ENCODE data around the gene SLC11A2. TPM values are rescaled to one million over a fixed set of nuclear protein-coding genes. Genes with fewer than 3 reads are reported as not detected.

SLC11A2 gene
- total and polyA plus RNA-seq, 2 donors (not counting 1 experiment from before 2014, with no cell fraction given), result 19.7 to 42.0 TPM

DNA sequence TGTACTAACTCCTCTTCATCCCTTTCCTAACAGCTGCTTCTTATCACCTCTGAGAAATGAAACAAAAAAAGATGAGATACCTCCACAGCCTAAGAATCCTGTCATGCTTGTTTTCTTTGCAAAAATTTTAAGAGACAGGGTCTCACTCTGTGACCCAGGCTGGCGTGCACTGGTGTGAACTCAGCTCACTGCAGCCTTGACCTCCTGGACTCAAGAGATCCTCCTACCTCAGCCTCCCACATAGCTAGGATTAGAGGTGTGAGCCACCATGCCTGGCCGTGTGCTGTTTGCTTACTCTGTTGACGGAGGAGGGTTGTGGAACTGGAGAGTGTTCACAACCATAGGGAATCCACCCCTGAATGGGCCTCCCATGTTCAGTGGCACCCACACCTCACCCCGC is 41.0 kb upstream of the SLC11A2 start:
- TF ChIP-seq EZH2 (IDR thresholded peaks at IDR 0.05; ENCODE audit: borderline replicate concordance, insufficient read depth, low read depth, low read length, poor library complexity, severe bottlenecking) (no peak), CTCF (IDR thresholded peaks at IDR 0.05) (no peak)
- ChIA-PET POLR2A (no interaction called here), CTCF (no interaction called here)
- H3K27ac ChIP-seq (ENCODE audit: low read length in 2 of 2), result no peak overlapping the region
- no peak for DNase-seq
- 92% methylated on average over 1 of the region's 4 CpGs for WGBS (ENCODE audit: insufficient coverage)
- no peak overlapping the region for H3K4me3 Mint-ChIP-seq
- H3K9me3 Mint-ChIP-seq (ENCODE audit: insufficient read depth), result no peaks in the 10 kb centered on the region
- no peak overlapping the region for H3K4me2 ChIP-seq (replicated peaks; ENCODE audit: low read depth, low read length, poor library complexity, severe bottlenecking)
- H3K9me3 ChIP-seq (ENCODE audit: control extremely low read depth in 1 of 3, control insufficient read depth in 2 of 3, insufficient read depth in 1 of 3, low read length in 2 of 3), result no peaks in the 10 kb centered on the region
- intact Hi-C loops (cut with micrococcal nuclease), result no loop called here
- H3K27me3 ChIP-seq (replicated peaks in 1 of 4; ENCODE audit: control extremely low read depth in 1 of 4, control insufficient read depth in 3 of 4, insufficient read depth in 4 of 4, low read length in 3 of 4), result no peaks in the 10 kb centered on the region
- H3K27ac Mint-ChIP-seq, result no peak overlapping the region
- no peaks in the 10 kb centered on the region for H3K27me3 Mint-ChIP-seq
- H3K9ac ChIP-seq (ENCODE audit: low read length), result no peak overlapping the region
- no peaks in the 10 kb centered on the region for H3K4me1 Mint-ChIP-seq
- no peaks in the 10 kb centered on the region for H4K20me1 ChIP-seq (ENCODE audit: control insufficient read depth, insufficient read depth, low read length, poor library complexity, severe bottlenecking)
- H3K36me3 ChIP-seq (replicated peaks in 1 of 2; ENCODE audit: control extremely low read depth in 1 of 2, control insufficient read depth in 1 of 2, extremely low read depth in 1 of 2, insufficient read depth in 2 of 2, low read length in 1 of 2), result peaks cover 9 to 64% of the 10 kb centered on the region in 2 experiments
- ATAC-seq (ENCODE audit: low read depth), result no peak
- H3K4me3 ChIP-seq (ENCODE audit: control extremely low read depth in 1 of 5, extremely low read depth in 1 of 5, insufficient read depth in 1 of 5, low read depth in 2 of 5, low read length in 4 of 5), result no peak overlapping the region
- no peaks in the 10 kb centered on the region for H3K79me2 ChIP-seq (ENCODE audit: control insufficient read depth, insufficient read depth, low read length)
- no peak overlapping the region for H2AFZ ChIP-seq (ENCODE audit: insufficient read depth, low read depth, low read length, poor library complexity, severe bottlenecking)
- H3K4me1 ChIP-seq (ENCODE audit: control insufficient read depth in 2 of 2, insufficient read depth in 2 of 2, low read length in 2 of 2), result no peaks in the 10 kb centered on the region

DNA sequence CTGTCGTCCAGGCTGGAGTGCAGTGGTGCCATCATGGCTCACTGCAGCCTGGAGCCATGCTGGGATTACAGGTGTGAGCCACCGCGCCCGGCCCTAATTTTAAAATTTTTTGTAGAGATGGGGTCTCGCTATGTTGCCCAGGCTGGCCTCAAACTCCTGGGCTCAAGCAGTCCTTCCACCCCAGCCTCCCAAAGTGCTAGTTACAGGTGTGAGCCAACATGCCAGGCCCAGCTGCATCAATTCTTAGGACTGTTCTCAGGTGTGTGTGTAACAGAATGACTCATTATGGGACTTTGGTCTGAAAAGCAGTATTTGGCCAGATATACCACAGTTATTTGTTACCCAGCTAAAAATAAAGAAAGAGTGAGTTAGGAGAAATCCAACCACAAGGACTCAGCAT is 39.3 kb upstream of the SLC11A2 start:
- TF ChIP-seq EZH2 (IDR thresholded peaks at IDR 0.05; ENCODE audit: borderline replicate concordance, insufficient read depth, low read depth, low read length, poor library complexity, severe bottlenecking) (no peak), CTCF (IDR thresholded peaks at IDR 0.05) (no peak)
- Histone ChIP-seq H4K20me1 (ENCODE audit: control insufficient read depth, insufficient read depth, low read length, poor library complexity, severe bottlenecking) (no peaks in the 10 kb centered on the region), H2AFZ (ENCODE audit: insufficient read depth, low read depth, low read length, poor library complexity, severe bottlenecking) (no peak overlapping the region), H3K27ac (ENCODE audit: low read length in 2 of 2) (no peak overlapping the region), H3K79me2 (ENCODE audit: control insufficient read depth, insufficient read depth, low read length) (no peaks in the 10 kb centered on the region), H3K9ac (ENCODE audit: low read length) (no peak overlapping the region), H3K4me1 (ENCODE audit: control insufficient read depth in 2 of 2, insufficient read depth in 2 of 2, low read length in 2 of 2) (no peaks in the 10 kb centered on the region), H3K36me3 (replicated peaks in 1 of 2; ENCODE audit: control extremely low read depth in 1 of 2, control insufficient read depth in 1 of 2, extremely low read depth in 1 of 2, insufficient read depth in 2 of 2, low read length in 1 of 2) (peaks cover 3 to 66% of the 10 kb centered on the region in 2 experiments), H3K4me2 (replicated peaks; ENCODE audit: low read depth, low read length, poor library complexity, severe bottlenecking) (no peak overlapping the region), H3K9me3 (ENCODE audit: control extremely low read depth in 1 of 3, control insufficient read depth in 2 of 3, insufficient read depth in 1 of 3, low read length in 2 of 3) (no peaks in the 10 kb centered on the region), H3K27me3 (replicated peaks in 1 of 4; ENCODE audit: control extremely low read depth in 1 of 4, control insufficient read depth in 3 of 4, insufficient read depth in 4 of 4, low read length in 3 of 4) (no peaks in the 10 kb centered on the region), H3K4me3 (ENCODE audit: control extremely low read depth in 1 of 5, extremely low read depth in 1 of 5, insufficient read depth in 1 of 5, low read depth in 2 of 5, low read length in 4 of 5) (no peak overlapping the region)
- CTCF ChIA-PET, result interaction anchor here (1.3 kb wide), 1 partner anchor 276 kb away, joined by 4 read pairs; no protein-coding TSS in a partner anchor
- Mint-ChIP-seq H3K9me3 (ENCODE audit: insufficient read depth) (no peaks in the 10 kb centered on the region), H3K4me1 (no peaks in the 10 kb centered on the region), H3K27ac (no peak overlapping the region), H3K4me3 (no peak overlapping the region), H3K27me3 (no peaks in the 10 kb centered on the region)
- ATAC-seq (ENCODE audit: low read depth) (no peak), DNase-seq (no peak)
- intact Hi-C loops (cut with micrococcal nuclease), result no loop called here
- 100% methylated on average over 1 of the region's 5 CpGs for WGBS (ENCODE audit: insufficient coverage)
- POLR2A ChIA-PET, result no interaction called here
